DND-41 (cell line): ENCODE results near the gene NECTIN1.

Experiments
- CTCF ChIP-seq: IDR thresholded peaks from 2 replicates; pipeline ENCODE4 v1.5.1; 2012; ENCODE audit warnings: borderline replicate concordance, low read length, moderate library complexity, mild to moderate bottlenecking; ENCODE audit not compliant: poor library complexity, severe bottlenecking; ENCODE audit errors: extremely low read depth
- EZH2 ChIP-seq: IDR thresholded peaks from 3 replicates; pipeline ENCODE4 v1.6.1; 2012; ENCODE audit warnings: borderline replicate concordance, low read depth, mild to moderate bottlenecking, moderate library complexity, low read length, inconsistent platforms; ENCODE audit not compliant: severe bottlenecking

GRCh38 chr11:119713359-119714040 lies 15.5 kb downstream of the NECTIN1 start:
- TF ChIP-seq CTCF (no peak), EZH2 (no peak)
